Esophagus muscularis mucosa (tissue), 4 donors: ENCODE results near the gene DCLK2. TPM values are rescaled to one million over a fixed set of nuclear protein-coding genes. Genes with fewer than 3 reads are reported as not detected.

ENCODE experiments used
- DNase-seq: peaks from one replicate; pipeline ENCODE4 v3.0.0-alpha.2; 2017; ENCODE audit errors: extremely low spot score
- H3K27ac ChIP-seq, 4 donors: fragments of 200-600 bp; sonication (generic); replicated peaks in 1 of 4; 1 replicate in 3 of 4; 2 replicates in 1 of 4; pipeline ENCODE4 v1.5.1; 2016 to 2019; ENCODE audit warnings: mild to moderate bottlenecking in 1 of 4
- H3K27me3 ChIP-seq, 4 donors: fragments of 200-600 bp; sonication (generic); one replicate each; pipeline versions ENCODE4 v1.5.1 to v1.6.0; 2016 to 2019
- H3K36me3 ChIP-seq, 4 donors: fragments of 200-600 bp; sonication (generic); one replicate each; pipeline ENCODE4 v1.5.1; 2016 to 2019
- H3K4me1 ChIP-seq, 4 donors: fragments of 200-600 bp; sonication (generic); one replicate each; pipeline ENCODE4 v1.5.1; 2016 to 2019
- H3K4me3 ChIP-seq, 4 donors: fragments of 200-600 bp; sonication (generic); 1 replicate in 2 of 4; 2 replicates in 2 of 4; pipeline ENCODE4 v1.5.1; 2016 to 2019; ENCODE audit warnings: mild to moderate bottlenecking in 4 of 4, moderate library complexity in 1 of 4
- H3K9me3 ChIP-seq, 4 donors: fragments of 200-600 bp; sonication (generic); 1 replicate in 3 of 4; 2 replicates in 1 of 4; pipeline ENCODE4 v1.5.1; 2016 to 2019
- CTCF ChIP-seq, 3 experiments: fragments of 200-600 bp in 2 of 3; fragments of 450-650 bp in 1 of 3; sonication (generic) in 2 of 3; IDR thresholded peaks; one replicate each; pipeline ENCODE4 v1.5.1; 2017 to 2019; ENCODE audit warnings: antibody characterized with exemption in 3 of 3, mild to moderate bottlenecking in 2 of 3, moderate library complexity in 1 of 3
- EP300 ChIP-seq: sonication (generic); formaldehyde crosslinking; IDR thresholded peaks from one replicate; pipeline ENCODE4 v1.6.1; 2017; ENCODE audit warnings: antibody characterized with exemption
- POLR2A ChIP-seq: fragments of 450-650 bp; IDR thresholded peaks from one replicate; pipeline ENCODE4 v1.6.1; 2017; ENCODE audit warnings: antibody characterized with exemption, moderate library complexity, mild to moderate bottlenecking, low read depth
- POLR2AphosphoS5 ChIP-seq, 2 donors: sonication (generic); formaldehyde crosslinking; IDR thresholded peaks; one replicate each; pipeline ENCODE4 v1.6.1; 2017; ENCODE audit warnings: antibody characterized with exemption in 2 of 2
- WGBS: methylation state at CpG from one replicate; pipeline ENCODE4 v1.1.5; 2018; 5-methylcytosine and 5-hydroxymethylcytosine counted together
- intact Hi-C: fragments of 100-400 bp; cut with DNase I; formaldehyde crosslinking; loops from one replicate; pipeline ENCODE4 v1.15.1; 2023
- total RNA-seq, 4 donors: library from RNA; depleted of rRNA; stranded (reverse); fragments of >200 nt; gene quantifications; one replicate each; pipeline versions ENCODE4 v1.1.0 to v1.2.1, GENCODE V29; 2016

Gene DCLK2
- total RNA-seq, 4 donors from 2014 or later, result 15.4 to 29.3 (median 19.3) TPM

GRCh38 chr4:150135134-150135772, 57.0 kb downstream of the DCLK2 start:
- WGBS, result 33% methylated on average over 4 of the region's 4 CpGs
- no peak for DNase-seq

GRCh38 chr4:150136036-150136435, 57.8 kb downstream of the DCLK2 start:
- H3K27ac ChIP-seq, result no peak overlapping the region

More at GRCh38 chr4:150135134-150135772, 57.0 kb downstream of the DCLK2 start:
- no peak overlapping the region for H3K4me3 ChIP-seq
- H3K4me1 ChIP-seq, result peaks cover 0 to 49% (median 44%) of the 10 kb centered on the region in 4 donors
- H3K9me3 ChIP-seq, result no peaks in the 10 kb centered on the region
- intact Hi-C loops, result no loop called here
- H3K27me3 ChIP-seq, result no peaks in the 10 kb centered on the region
- H3K36me3 ChIP-seq, result no peaks in the 10 kb centered on the region
- peak overlapping the region in 1 of 4 donors; percentile 27 for H3K27ac ChIP-seq
- TF ChIP-seq POLR2AphosphoS5 (IDR thresholded peaks at IDR 0.05) (no peak), EP300 (no peak), POLR2A (no peak)

GRCh38 chr4:150136481-150136880, 58.2 kb downstream of the DCLK2 start:
- no peak overlapping the region for H3K4me3 ChIP-seq
- no peak for TF ChIP-seq EP300
- no peak for TF ChIP-seq POLR2A
- no peak for TF ChIP-seq POLR2AphosphoS5 (IDR thresholded peaks at IDR 0.05)
- TF ChIP-seq CTCF (IDR thresholded peaks at IDR 0.05), result no peak

More at GRCh38 chr4:150136036-150136435, 57.8 kb downstream of the DCLK2 start:
- WGBS, result 89% methylated on average over 3 of the region's 3 CpGs
- Histone ChIP-seq H3K4me3 (no peak overlapping the region), H3K9me3 (no peaks in the 10 kb centered on the region), H3K27me3 (no peaks in the 10 kb centered on the region), H3K4me1 (peaks cover 0 to 49% (median 41%) of the 10 kb centered on the region in 4 donors), H3K36me3 (no peaks in the 10 kb centered on the region)
- TF ChIP-seq CTCF (IDR thresholded peaks at IDR 0.05), result no peak
- no peak for TF ChIP-seq EP300
- no peak for TF ChIP-seq POLR2A
- TF ChIP-seq POLR2AphosphoS5 (IDR thresholded peaks at IDR 0.05), result no peak
- intact Hi-C loops, result no loop called here
- no peak for DNase-seq

GRCh38 chr4:150139297-150139865, 61.1 kb downstream of the DCLK2 start:
- intact Hi-C loops, result no loop called here

More at GRCh38 chr4:150136481-150136880, 58.2 kb downstream of the DCLK2 start:
- Histone ChIP-seq H3K9me3 (no peaks in the 10 kb centered on the region), H3K36me3 (no peaks in the 10 kb centered on the region), H3K4me1 (peaks cover 4 to 49% (median 41%) of the 10 kb centered on the region in 4 donors), H3K27ac (no peak overlapping the region), H3K27me3 (no peaks in the 10 kb centered on the region)
- intact Hi-C loops, result no loop called here
- DNase-seq, result no peak

More at GRCh38 chr4:150139297-150139865, 61.1 kb downstream of the DCLK2 start:
- Histone ChIP-seq H3K27ac (no peak overlapping the region), H3K9me3 (no peaks in the 10 kb centered on the region), H3K4me3 (no peak overlapping the region), H3K4me1 (peaks cover 6 to 46% (median 35%) of the 10 kb centered on the region in 4 donors), H3K36me3 (no peaks in the 10 kb centered on the region), H3K27me3 (no peaks in the 10 kb centered on the region)
- TF ChIP-seq POLR2A, result no peak
- TF ChIP-seq POLR2AphosphoS5 (IDR thresholded peaks at IDR 0.05), result no peak
- TF ChIP-seq CTCF (IDR thresholded peaks at IDR 0.05), result no peak
- TF ChIP-seq EP300, result no peak
- WGBS, result 84% methylated on average over 4 of the region's 4 CpGs
- DNase-seq, result no peak
